Esophagus mucosa (tissue), 1 donor: ENCODE measurements around the gene SYNJ2. TPM values are rescaled to one million over a fixed set of nuclear protein-coding genes. Genes with fewer than 3 reads are reported as not detected.

ENCODE experiments used
- ATAC-seq: fragments of 200-7000 bp; cut with Tn5 transposase; one replicate; pipeline ENCODE4 v1.9.1; 2020
- total RNA-seq: library from RNA; stranded (reverse); gene quantifications from one replicate; pipeline ENCODE4 v1.2.4, GENCODE V29; 2023
- donor health status: DM: yes; HTN: yes; CAD: no.

Gene SYNJ2
- total RNA-seq, 1 donor from 2014 or later, result 12.9 TPM

DNA sequence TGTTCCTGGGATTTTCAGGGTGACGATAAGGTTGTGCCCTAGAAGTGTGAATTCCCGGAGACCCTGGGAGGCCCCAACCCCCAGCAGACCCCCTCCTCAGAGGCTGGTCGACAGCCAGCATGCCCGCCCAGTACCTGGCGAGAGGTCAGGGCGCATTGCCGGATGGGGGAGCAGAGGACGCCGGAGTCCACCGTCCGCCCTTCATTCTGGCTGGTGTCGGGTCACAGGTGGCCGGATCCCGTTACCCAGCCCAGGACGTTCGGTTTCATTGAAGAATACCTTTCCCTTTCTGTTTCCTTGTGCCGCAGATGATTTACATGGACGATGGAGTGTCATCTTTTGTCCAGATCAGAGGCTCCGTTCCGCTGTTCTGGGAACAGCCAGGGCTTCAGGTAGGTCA lies 61.3 kb downstream of the SYNJ2 start:
- ATAC-seq, result no peak

DNA sequence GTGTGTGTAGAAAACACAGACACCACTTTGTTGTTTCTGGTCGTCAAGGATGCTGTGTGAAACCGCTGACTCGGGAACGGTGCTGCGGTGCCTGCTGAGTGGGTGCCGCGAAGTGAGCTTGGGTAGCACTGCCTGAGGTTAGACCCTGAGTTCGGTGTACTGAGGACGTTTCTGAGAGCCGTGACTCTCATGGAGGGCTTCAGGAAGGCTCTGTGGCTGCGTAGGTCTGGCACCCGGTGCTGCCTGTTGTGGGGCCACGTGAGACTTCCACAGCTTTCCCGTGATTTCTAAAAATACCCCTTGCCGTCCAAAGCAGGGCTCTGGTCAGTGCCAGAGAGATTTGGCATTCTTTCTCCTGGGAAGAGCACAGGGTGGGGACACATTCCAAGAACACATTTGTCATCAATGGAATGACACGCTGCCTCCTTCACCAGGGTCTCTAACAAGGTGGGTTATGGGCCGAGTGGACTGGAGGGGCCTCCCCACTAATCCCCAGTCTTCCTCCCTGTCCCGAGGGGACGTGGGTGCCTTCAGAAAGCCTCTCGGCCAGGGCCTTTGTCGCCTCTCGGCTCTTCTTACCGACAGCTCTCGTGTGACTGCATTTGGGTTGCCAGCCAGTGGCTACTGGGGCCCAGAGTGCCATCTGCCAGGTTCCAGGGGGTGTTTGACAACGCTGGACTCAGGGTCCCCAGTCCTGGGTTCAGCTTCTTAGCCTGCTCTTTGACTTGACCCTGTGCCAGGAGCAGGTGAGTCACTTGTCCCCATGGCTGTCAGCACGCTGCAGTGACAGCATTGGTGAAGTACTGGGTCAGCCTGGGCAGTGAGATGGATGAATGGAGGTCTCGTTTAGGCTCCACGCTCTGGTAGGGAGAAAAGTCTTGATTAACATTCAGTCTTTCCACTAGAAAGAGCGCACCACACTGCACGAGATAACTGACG lies 62.2 kb downstream of the SYNJ2 start:
- ATAC-seq, result no peak

DNA sequence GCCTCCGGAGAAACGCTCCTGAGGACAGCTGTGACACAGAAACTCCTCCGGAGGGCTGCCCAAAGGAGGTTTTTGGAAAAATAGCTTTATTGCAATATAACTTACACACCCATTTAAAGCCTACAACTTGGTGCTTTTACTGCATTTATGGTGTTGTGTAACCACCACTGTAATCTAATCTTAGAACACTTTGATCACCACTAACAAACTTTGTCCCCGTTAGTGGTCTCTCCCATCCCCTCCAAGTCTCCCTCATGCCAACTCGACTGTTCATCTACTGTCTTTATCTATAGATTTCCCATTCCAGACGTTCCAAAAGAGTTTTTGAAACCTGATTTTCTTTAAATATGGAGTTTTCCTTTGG lies 62.8 kb downstream of the SYNJ2 start:
- ATAC-seq, result no peak

DNA sequence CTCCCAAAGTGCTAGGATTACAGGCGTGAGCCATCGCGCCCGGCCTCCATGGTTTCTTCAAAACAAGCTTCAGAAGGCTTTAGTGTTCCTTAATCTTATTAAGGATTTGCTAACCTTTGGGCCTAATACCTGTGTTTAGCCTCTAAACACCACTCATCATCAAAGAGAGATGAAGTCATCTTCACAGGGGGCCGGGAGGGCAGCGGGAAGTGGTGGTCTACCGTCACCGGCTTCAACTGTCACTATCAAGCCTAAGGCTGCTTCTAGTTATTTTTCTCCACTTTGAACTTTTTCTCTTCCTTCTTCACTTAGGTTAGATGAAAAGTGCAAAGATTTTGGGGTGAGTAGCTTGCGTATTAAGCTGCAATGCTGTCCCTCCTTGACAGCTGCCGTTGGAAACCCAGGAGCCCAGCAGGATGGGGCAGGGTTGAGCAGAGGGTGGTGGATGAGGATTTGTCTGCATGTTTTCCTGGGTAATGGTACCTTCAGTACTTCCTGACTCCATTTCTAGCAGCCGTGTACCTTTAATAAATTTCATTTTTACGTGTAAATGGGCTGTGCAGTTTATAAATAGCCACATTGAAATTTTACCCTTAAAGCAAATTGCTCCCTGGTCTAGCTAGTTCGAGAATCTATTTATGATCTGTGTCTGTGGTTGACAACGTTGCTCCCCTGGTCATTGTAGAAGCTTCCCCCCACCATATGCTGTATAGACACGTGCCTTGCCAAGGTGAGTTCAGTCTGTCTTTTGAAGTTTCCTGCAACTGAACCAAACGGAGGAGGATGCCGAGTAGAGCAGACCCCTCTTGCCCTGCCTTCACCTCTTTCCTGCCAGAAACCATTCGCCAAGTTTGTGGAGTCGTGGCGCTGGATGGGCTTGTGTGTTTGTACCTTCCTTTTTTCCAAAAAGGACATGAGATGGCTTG lies 64.8 kb downstream of the SYNJ2 start:
- ATAC-seq, result no peak

DNA sequence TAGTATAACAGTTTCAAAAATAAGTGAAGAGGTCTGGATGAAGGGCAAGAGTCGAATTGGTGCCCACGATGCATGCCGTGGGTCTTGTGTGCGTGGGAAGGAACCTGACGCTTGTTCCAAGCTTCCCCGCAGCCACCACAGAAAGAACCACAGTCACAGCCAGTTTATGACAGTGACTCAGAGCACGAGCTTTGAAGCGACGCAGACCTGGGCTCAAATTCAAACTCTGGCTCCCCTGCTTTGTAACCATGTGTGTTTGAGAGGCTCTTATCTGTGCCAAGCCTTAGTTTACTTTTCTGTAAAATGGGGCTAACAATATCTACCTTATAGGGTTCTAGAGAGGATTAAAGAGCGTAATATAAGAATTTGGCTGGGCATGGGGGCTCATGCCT lies 65.5 kb downstream of the SYNJ2 start:
- ATAC-seq, result no peak

DNA sequence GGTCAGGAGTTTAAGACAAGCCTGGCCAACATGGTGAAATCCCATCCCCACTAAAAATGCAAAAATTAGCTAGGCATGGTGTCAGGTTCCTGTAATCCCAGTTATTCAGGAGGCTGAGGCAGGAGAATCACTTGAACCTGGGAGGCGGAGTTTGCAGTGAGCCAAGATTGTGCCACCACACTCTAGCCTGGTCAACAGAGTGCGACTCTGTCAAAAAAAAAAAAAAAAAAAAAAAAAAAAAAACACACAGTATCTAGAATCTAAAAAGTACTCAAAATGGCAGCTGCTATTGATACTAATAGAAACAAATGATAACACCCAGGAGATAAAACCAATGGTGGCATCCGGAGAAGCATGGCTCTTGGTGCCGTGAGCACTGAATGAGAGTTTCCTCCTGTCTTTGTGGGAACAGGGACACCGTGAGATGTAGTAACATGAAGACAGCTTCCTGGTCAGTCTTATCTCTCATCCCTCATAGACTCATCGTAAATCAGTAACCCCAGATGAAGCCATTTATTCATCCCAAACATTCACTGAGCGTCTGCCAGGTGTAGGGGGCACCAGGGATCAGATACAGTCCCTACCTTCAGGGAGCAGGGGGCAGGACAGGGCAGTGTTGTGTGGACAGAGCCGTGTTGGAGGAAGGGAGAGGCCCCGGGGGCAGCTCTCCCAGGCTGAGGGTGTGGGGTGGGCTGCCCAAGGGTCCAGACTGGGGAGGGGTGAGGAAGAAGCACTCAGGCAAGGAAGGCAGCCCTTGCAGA lies 66.1 kb downstream of the SYNJ2 start:
- no peak for ATAC-seq

DNA sequence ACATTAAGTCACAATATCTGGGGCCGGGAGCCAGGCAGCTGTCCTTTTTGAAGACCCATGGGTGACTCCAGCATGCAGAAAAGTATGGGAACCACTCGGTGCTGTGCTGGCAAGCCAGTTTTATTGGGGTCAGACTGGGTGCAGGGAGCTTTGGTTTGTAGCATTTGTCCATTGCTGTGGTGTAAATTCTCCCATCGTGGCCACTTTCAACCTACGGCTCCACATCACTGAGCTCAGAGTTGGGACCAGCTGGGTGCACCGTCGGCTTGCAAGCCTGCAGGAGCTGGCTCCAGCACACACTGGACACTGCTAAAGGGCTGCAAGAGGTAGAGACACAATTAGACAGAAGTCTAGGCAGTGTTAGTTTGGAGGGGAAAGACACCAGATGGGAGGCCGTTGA lies 66.9 kb downstream of the SYNJ2 start:
- ATAC-seq, result no peak

DNA sequence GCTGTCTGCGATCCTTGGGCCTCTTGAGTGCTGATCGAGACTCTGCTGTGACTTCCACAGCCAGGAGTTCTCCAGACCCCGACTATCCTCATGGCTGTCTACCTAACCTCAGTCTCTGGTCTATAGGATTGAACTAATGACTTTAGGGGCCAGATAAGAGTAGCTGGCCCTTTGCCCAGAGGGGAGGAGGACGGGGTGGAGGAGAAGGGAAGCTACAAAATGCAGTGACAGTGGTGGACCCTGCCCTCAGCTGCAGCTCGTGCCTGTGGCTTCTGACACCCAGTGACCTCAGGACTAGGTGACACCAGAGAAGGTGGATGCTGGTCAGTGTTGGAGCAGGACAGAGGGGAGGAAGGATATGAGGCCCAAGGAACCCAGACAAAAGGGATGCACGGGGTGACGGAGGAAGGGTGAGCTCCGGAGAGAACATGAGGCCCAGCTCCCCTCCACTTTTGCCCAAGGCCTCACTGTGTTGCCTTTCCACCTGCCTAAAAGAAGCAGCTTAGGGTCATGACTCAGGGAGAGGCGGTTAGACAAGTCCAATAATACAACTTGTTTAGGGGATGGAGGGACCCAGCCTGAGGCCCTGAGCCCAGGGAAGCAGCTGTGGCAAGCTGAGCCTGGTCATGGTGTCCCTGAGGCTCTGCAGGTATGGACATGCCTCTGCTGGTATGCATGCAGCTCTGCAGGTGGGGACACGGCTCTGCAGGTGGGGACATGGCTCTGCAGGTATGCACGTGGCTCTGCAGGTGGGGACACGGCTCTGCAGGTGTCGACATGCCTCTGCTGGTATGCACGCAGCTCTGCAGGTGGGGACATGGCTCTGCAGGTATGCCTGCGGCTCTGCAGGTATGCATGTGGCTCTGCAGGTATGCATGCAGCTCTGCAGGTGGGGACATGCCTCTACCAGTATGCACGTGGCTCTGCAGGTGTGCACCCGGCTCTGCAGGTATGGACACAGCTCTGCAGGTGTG lies 67.7 kb downstream of the SYNJ2 start:
- peak; percentile 75 for ATAC-seq

DNA sequence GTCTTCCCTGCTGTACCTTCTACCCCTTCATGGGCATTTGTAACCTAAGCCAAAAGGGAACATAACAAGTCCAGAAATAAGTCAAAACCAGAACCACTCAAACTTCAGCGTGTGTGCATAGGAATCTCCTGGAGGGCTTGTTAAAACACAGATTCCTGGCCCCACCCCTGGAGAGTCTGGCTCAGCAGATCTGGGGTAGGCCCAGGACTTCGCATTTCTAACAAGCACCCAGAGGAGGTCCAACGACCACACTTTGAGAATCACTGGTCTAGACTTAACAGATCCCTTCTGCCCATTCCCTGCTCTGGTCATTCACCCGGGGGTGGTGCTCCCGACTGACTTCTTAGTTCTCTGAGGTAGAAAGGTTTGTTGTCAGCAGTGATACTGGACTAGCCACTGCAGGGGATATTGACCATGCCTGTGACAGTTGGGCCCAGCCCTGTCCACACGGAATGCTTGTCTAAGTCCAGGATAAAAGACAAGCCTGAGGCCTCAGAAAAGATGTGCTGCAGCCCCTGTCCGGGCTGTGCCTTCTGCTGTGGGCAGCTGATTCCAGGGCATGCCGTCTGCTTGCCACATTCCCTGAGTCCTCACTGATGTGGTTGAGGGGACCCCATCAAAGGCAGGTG lies 68.6 kb downstream of the SYNJ2 start:
- ATAC-seq, result no peak

DNA sequence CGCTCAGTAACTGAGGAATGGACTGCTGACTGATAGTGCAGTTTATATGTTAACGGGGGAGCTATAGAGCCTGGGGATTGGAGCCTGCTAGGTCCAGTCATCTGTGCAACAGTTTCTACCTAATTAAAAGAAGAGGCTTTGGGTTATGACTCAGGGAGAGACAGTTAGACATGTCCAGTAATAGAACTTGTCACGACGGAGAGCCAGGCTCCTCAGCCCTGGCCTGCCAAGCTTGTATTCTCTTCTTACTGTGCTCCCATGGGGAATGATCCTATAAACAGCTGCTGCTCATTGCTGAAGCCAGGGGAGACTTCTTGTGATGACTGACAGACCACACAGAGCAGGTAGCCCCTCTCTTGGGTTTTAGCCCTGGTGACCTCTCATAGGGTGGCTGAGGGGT lies 69.3 kb downstream of the SYNJ2 start:
- peak; percentile 14 for ATAC-seq

DNA sequence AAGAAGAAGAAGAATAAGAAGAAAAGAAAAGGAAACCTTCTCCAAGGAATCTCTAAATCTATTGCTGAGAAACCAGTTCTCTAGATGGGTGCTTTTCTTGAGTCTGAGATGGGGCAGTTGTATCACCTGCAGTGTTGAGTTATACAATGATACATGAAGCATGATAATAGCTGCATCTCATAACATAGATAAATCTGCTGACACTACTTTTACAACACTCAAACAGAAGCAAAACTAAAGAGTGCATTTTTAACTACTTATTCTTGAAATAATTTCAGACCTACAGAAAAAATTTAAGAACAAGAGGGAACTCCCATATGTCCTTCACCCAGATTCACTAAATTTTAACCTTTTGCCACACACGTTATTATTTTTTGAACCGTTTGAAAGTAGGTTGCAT lies 70.3 kb downstream of the SYNJ2 start:
- ATAC-seq, result no peak

DNA sequence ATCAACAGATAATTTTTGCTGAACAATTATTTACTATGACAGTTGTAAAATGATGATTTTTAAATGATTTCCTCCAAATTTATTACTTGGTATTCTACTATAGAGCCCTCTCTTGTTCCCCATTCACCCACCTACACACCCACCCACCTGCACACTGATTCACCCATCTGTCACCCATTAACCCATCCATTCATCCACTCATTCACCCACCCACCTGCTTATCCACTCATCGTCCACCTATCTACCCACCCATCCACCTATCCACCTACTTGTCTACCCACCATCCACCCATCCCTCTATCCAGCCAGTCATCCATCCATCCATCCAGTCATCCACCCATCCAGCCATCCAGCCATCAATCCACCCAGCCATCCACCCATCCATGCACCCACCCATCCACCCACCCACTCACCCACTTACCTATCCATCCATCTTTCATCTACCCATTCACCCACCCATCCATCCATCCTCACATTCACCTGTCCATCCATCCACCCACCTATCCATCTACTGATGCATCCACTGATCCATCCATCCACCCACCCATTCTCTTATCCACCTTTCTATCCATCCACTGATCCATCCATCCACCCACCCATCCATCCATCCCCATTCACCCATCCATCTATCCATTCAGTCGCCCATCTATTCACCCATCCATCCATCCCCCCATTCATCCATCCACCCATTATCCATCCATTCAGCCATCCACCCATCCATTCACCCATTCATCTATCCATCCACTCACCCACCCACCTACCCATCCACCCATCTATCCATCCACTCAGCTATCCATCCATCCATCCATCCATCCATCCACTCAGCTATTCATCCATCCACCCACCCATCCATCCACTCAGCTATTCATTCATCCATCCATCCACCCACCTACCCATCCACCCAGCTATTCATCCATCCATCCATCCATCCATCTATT lies 72.0 kb downstream of the SYNJ2 start:
- ATAC-seq, result no peak

DNA sequence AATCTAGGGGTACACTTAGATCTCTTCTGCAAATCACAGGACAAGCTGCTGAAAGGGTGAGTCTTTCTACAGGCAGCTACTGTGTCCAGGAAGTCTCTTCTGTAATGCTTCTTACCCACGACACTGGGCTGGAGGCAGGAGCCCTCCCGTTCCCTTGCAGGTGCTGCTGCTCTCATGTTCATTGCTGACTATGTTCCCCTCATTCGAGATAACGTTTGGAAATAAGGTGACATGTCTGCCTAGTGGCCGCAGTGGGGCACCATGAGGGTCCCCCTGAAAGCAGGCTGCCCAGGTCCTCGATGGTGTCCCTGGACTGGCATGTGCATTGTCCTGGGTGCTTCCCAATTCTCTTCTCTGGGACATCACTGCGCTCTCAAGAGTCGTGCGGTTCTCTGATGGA lies 74.7 kb downstream of the SYNJ2 start:
- ATAC-seq, result no peak

DNA sequence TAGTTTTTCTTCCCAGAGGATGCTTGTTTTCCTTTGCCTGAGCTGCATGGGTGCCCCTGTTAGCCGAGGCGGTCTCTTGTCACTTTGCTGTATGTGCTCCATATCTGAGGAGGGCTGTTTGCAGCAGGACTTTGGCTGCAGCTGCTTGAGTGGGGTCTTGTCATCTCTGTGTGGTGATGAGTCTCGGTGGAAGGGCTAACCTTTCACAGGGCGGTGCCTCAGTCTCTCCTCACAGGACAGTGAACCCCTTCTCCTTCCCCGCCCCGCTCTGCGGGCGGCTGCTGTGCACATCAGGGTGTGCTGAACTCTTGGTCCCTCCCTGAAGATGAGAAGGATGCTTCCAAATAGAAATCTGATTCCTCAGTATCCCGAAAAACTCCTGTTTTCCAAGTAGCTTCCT lies 75.1 kb downstream of the SYNJ2 start:
- no peak for ATAC-seq

DNA sequence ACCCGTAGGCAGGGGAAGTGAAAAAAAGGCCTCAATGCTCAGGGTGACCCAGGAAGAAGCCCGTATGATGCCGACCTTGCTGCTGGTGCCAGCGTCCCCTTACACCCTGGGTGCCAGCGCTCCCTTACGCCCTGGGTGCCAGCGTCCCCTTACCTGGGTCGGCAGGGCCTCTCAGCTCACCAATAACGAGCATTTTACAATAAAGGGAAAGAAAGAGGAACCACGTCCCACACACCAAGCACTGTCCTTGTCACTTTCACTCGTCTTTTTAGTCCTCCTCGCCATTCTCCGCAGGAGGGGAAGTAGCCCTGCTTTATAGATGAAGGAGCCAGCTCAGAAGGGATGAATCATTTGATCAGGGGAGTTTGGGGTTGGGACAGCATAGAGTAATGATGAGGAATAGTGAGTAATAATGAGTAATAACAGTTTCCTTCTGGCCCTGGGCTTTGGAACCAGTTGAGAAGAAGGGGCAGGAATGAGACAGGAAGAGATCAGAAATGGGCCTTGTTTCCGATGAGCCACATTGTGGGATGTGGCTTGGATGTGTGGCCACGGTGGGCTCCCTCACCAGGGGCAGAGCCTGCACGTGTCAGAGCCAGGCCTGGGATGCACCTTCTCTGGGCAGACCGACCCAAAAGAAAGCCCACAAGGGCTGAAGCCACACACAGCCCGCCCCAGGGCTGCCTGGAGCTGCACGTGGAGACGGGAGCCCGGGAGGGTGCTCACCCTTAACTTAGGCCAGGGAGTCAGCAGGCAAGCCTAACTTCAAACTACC lies 75.7 kb downstream of the SYNJ2 start:
- ATAC-seq, result peak; percentile 87

DNA sequence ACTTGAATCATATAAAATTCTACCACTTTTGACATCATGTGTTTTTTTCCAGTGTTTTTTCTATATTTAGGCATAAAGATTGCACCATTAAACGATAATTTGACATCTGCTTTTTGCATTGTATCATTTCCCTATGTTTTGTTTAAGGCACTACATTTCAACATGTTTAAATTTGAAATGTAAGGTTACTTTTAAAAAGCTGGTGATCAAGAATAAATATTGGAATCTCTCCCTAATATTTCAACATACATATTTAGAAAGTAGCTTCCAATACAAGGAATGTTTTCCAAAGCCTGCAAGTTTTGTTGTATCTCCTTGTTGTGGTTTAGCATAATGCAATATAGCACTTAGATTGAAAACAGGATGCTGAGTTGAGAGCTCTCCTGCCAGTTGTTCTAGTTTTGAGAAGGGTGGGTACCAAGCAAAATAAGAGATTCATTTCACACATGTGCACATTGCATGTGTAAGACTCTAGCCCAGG lies 76.5 kb downstream of the SYNJ2 start:
- ATAC-seq, result no peak

DNA sequence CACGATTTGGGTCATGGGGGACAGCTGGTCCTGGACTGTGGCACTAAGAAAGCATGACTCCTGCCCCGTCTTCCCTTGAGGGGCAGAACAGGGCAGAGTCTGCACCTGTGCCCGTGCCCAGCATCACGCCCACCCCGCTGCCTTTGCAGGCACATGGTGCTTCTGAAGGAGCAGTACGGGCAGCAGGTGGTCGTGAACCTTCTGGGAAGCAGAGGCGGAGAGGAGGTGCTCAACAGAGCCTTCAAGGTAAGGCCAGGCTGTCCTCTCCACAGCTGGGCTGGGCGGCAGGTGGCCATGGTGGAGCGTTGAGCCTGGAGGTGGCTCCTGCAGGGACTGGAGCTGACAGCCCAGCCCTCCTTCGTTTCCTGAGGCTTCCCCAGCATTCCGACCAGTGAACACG lies 77.4 kb downstream of the SYNJ2 start:
- ATAC-seq, result no peak

DNA sequence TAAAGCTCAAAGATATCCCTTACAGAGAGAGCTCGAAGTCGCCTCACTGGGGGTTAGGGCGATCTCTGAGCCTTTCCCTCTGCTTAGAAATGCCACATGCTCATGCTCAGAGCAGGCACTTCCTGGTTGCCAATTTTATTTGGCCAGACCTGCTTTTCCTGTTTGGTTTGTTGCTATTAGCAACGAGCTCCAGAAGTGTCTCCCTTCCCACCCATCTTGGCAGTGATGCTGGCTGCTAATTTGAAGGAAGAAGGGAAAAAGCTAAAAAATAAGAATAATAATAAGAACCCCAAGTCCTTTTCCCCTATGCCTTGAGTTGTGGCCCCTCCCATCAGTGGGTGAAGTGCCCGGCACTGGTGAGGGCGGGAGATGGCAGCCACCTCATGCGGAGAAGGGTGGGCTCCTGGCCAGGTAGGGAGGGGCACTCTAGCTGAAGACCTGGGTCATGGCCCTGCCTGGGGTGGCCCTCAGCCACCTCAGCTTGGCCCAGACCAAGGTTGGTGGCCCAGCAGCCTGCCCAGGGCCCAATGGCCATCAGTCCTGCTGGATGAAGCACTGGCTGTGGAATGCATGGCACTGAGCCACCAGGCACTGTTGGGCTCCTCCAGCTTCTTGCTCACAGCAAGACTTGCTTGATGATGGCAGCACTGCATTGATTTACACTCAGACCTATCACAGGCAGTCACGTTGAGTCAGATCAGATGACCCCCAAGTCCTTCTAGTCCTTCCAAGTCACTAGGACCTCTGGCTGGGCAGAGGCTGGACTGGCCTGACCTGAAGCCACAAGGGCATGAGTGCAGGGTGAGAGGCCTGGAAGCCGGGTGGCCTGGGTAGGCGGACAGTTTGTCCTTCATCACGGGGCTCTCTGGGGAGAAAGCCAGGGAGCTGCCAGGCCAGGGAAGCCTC lies 79.0 kb downstream of the SYNJ2 start:
- peak; percentile 83 for ATAC-seq
